Smooth muscle cell (in vitro differentiated cells): ENCODE data around the gene TCF4. TPM values are rescaled to one million over a fixed set of nuclear protein-coding genes. Genes with fewer than 3 reads are reported as not detected.
A peak's percentile ranks its signal among the peaks of the same experiment; 100 is the strongest.

ENCODE experiments used
- DNase-seq: peaks from one replicate; lab custom pipeline; 2025; ENCODE audit not compliant: unreplicated experiment; lab: John Stamatoyannopoulos, UW
- H2AFZ ChIP-seq: fragments of 200-600 bp; sonication (generic); 2 replicates; pipeline ENCODE4 v1.6.0; 2016; ENCODE audit warnings: antibody characterized with exemption, low read depth, mild to moderate bottlenecking
- H3F3A ChIP-seq: fragments of 200-600 bp; sonication (generic); 2 replicates; pipeline ENCODE4 v1.6.0; 2017; ENCODE audit warnings: antibody characterized with exemption, low read depth
- H3K27ac ChIP-seq: fragments of 200-600 bp; sonication (generic); 2 replicates; pipeline ENCODE4 v1.5.1; 2016; ENCODE audit warnings: low read depth, mild to moderate bottlenecking
- H3K27me3 ChIP-seq: fragments of 200-600 bp; sonication (generic); 2 replicates; pipeline ENCODE4 v1.6.1; 2016; ENCODE audit warnings: low read depth, mild to moderate bottlenecking
- H3K36me3 ChIP-seq: fragments of 200-600 bp; sonication (generic); 2 replicates; pipeline ENCODE4 v1.5.1; 2016; ENCODE audit warnings: low read depth
- H3K4me1 ChIP-seq: fragments of 200-600 bp; sonication (generic); 2 replicates; pipeline ENCODE4 v1.5.1; 2016; ENCODE audit warnings: low read depth
- H3K4me2 ChIP-seq: fragments of 200-600 bp; sonication (generic); 2 replicates; pipeline ENCODE4 v1.6.0; 2016; ENCODE audit warnings: mild to moderate bottlenecking
- H3K4me3 ChIP-seq: fragments of 200-600 bp; sonication (generic); 2 replicates; pipeline ENCODE4 v1.5.1; 2016; ENCODE audit warnings: mild to moderate bottlenecking
- H3K79me2 ChIP-seq: fragments of 200-600 bp; sonication (generic); 2 replicates; pipeline ENCODE4 v1.6.0; 2016; ENCODE audit warnings: low read depth, mild to moderate bottlenecking
- H3K9ac ChIP-seq: fragments of 200-600 bp; sonication (generic); 2 replicates; pipeline ENCODE4 v1.6.0; 2016; ENCODE audit warnings: low read depth
- H3K9me3 ChIP-seq: fragments of 200-600 bp; sonication (generic); replicated peaks from 2 replicates; pipeline ENCODE4 v1.5.1; 2016; ENCODE audit warnings: low read depth
- H4K20me1 ChIP-seq: fragments of 200-600 bp; sonication (generic); 2 replicates; pipeline ENCODE4 v1.6.0; 2016; ENCODE audit warnings: low read depth
- CTCF ChIP-seq: fragments of 200-600 bp; sonication (generic); IDR thresholded peaks from 2 replicates; pipeline ENCODE4 v1.5.1; 2017; ENCODE audit warnings: borderline replicate concordance, mild to moderate bottlenecking, antibody characterized with exemption; ENCODE audit not compliant: insufficient read depth, poor library complexity, severe bottlenecking
- WGBS: methylation state at CpG from one replicate; pipeline ENCODE4 v1.1.7; 2016; ENCODE audit warnings: low lambda C conversion rate; 5-methylcytosine and 5-hydroxymethylcytosine counted together
- polyA plus RNA-seq: library from polyadenylated mRNA; unstranded; fragments of >200 nt; fragmentation: Nextera tagmentation; extraction: Ambion mirVana; gene quantifications from 2 replicates; pipeline ENCODE4 v1.2.1, GENCODE V29; 2016
- total RNA-seq: library from RNA; depleted of rRNA; stranded (reverse); fragments of >200 nt; gene quantifications from 2 replicates; pipeline ENCODE4 v1.2.3, GENCODE V29; 2014

The TCF4 gene
- total and polyA plus RNA-seq, 2 experiments from 2014 or later, result 105 to 120 TPM

DNA sequence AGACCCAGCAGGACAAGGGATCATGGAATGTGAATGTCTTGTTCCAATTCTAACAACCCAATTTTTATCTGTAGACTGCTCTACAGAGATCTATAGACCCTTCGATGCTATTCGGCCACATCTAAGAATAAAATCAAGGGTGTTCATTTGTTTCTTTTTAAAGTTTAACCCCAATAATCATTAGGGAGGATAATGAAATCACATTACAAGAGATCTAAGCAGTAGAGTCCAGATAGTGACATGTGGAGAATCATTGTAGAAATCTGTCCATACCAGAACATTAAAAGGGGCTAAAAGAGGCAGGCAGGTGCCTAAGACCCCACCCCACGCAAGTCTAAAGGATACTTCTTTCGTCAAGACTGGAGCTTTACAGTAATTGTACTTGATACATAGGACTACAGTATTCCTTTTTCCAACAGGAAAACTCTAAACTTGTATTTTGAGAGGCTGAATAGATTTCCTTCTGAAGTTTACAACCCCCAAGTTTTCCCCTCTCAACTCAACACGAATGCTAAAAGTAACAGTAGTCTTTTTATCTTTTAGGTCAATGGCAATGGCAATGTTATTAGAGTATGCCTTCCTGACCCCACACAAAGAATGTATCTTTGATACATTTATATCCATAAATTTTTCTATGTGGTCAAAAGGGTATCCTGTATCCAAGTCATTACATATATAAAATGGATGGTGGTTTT lies 183.7 kb downstream of the TCF4 start:
- peaks cover 64% of the 10 kb centered on the region for H3K4me1 ChIP-seq
- no peak for DNase-seq
- 92% methylated on average over 5 of the region's 5 CpGs for WGBS
- peak overlapping the region; percentile 99 for H3K27ac ChIP-seq
- H3K27me3 ChIP-seq, result no peaks in the 10 kb centered on the region
- H3K4me3 ChIP-seq, result no peak overlapping the region
- no peak overlapping the region for H3K9ac ChIP-seq
- H3K4me2 ChIP-seq, result peak overlapping the region; percentile 87
- peaks cover 76% of the 10 kb centered on the region for H3K79me2 ChIP-seq
- H4K20me1 ChIP-seq, result no peaks in the 10 kb centered on the region
- no peaks in the 10 kb centered on the region for H3K9me3 ChIP-seq
- no peak for TF ChIP-seq CTCF
- H2AFZ ChIP-seq, result no peak overlapping the region
- no peaks in the 10 kb centered on the region for H3K36me3 ChIP-seq
- peaks cover 26% of the 10 kb centered on the region for H3F3A ChIP-seq

DNA sequence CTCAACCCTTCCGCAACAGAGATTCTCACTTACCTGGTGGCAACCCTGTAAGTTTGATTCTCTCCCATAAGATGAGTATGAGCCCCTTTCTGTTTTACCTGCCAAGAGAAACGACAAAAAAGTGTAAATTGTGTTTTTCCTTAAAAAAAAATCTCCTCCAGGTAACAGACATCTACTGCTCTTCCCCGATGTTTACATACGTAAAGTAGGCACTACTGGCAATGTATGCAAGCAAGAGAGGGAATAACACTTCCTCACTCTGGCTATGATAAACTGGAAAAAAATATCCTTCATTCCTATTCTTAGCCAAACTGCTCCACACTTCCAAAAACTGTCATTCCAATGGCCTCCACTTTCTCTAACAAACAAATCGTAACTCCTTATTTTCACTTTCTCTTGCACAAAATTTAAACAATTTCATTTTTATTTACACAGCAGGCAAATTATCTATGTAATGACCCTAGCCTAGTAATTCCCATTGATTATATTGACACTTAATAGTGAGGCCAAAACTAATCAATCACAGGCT lies 184.5 kb downstream of the TCF4 start:
- Histone ChIP-seq H3K27ac (peak overlapping the region; percentile 99), H3K4me1 (peaks cover 63% of the 10 kb centered on the region), H3F3A (peaks cover 26% of the 10 kb centered on the region), H3K9me3 (no peaks in the 10 kb centered on the region), H2AFZ (no peak overlapping the region), H3K9ac (peak overlapping the region; percentile 73), H3K36me3 (no peaks in the 10 kb centered on the region), H3K27me3 (no peaks in the 10 kb centered on the region), H3K4me3 (peak overlapping the region; percentile 49), H4K20me1 (no peaks in the 10 kb centered on the region), H3K79me2 (peaks cover 76% of the 10 kb centered on the region), H3K4me2 (peak overlapping the region; percentile 87)
- TF ChIP-seq CTCF, result no peak
- DNase-seq, result no peak
- WGBS, result 73% methylated on average over 5 of the region's 5 CpGs

DNA sequence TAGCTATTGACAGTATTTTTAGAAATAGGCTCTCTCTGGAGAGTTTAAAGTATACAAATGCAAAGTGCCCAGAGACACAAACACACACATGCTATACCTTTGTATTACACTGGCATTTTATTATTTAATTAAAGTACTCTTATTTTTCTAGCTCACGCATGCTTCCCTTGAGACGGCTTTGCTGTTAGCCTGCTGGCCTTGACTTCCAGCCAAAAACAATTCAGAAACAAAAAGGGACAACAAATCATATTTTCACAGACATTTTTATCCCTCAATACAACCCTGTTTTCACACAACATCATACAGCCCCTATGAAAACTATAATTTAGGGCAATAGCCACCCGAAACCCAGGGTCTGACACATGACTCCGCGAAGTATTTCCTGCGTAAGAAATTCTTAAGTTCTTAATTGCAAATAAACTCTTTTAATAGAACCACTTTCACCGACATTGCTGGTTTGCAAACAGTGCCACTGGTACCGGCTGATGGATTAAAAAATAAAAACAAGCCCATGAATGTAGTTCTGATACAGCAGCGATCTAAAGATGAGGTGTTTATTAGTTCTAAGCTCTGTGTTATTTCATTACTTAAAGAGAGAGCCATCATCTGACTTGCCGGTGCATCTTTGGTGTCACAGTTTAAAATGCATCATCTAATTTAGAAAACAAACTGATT lies 185.1 kb downstream of the TCF4 start:
- Histone ChIP-seq H3K4me3 (peak overlapping the region; percentile 49), H3K4me2 (peak overlapping the region; percentile 87), H3F3A (peaks cover 26% of the 10 kb centered on the region), H3K4me1 (peaks cover 57% of the 10 kb centered on the region), H3K36me3 (no peaks in the 10 kb centered on the region), H3K27me3 (no peaks in the 10 kb centered on the region), H4K20me1 (no peaks in the 10 kb centered on the region), H3K9ac (peak overlapping the region; percentile 73), H3K27ac (peak overlapping the region; percentile 99), H3K9me3 (no peaks in the 10 kb centered on the region), H3K79me2 (peaks cover 76% of the 10 kb centered on the region), H2AFZ (no peak overlapping the region)
- 35% methylated on average over 10 of the region's 10 CpGs for WGBS
- DNase-seq, result no peak
- no peak for TF ChIP-seq CTCF
